Stimulated activated CD8-positive, alpha-beta memory T cell treated with anti-CD3 and anti-CD28 coated beads, Interleukin-4, amount 100 ng/mL, for 4 hours (primary cell): ENCODE measurements around the gene VPS35.
"Not testable (repeated sequence)": the region's sequence is repeated elsewhere in the genome, so short reads cannot be mapped to it uniquely, and the experiment has no call there.

Experiments used
- DNase-seq, 2 donors: peaks; one replicate each; pipeline ENCODE4 v3.0.0-alpha.2; 2020; ENCODE audit warnings: low read depth in 2 of 2, low spot score in 1 of 2

The VPS35 gene

GRCh38 chr16:46673320-46674013 is 15.5 kb downstream of the VPS35 start:
- peak in 1 of 2 donors; percentile 5 for DNase-seq

GRCh38 chr16:46662123-46662522 is 26.9 kb downstream of the VPS35 start:
- no peak for DNase-seq

- no peak for DNase-seq
These were observed 30.1 kb downstream of the VPS35 start for GRCh38 chr16:46658925-46659324.

GRCh38 chr16:46651305-46651704 is 37.7 kb downstream of the VPS35 start:
- DNase-seq: no peak

- no peak for DNase-seq
These were observed 38.7 kb downstream of the VPS35 start for GRCh38 chr16:46650254-46650623.

- no peak for DNase-seq
These were observed 39.3 kb downstream of the VPS35 start for GRCh38 chr16:46649588-46650253.

GRCh38 chr16:46648656-46649055 is 40.3 kb downstream of the VPS35 start:
- no peak for DNase-seq

- no peak for DNase-seq
These were observed 49.7 kb downstream of the VPS35 start for GRCh38 chr16:46638947-46639925.

GRCh38 chr16:46632778-46633733 is 55.9 kb downstream of the VPS35 start:
- DNase-seq: no peak

- DNase-seq: no peak
These were observed 59.4 kb downstream of the VPS35 start for GRCh38 chr16:46629331-46630219.

- DNase-seq: no peak
These were observed 61.2 kb downstream of the VPS35 start for GRCh38 chr16:46627746-46628145.

GRCh38 chr16:46626681-46627080 is 62.3 kb downstream of the VPS35 start:
- not testable (repeated sequence) for DNase-seq

GRCh38 chr16:46624862-46625261 is 64.1 kb downstream of the VPS35 start:
- DNase-seq: not testable (repeated sequence)

GRCh38 chr16:46623707-46624106 is 65.3 kb downstream of the VPS35 start:
- not testable (repeated sequence) for DNase-seq

GRCh38 chr16:46623246-46623645 is 65.7 kb downstream of the VPS35 start:
- not testable (repeated sequence) for DNase-seq

GRCh38 chr16:46621934-46622676 is 66.9 kb downstream of the VPS35 start:
- DNase-seq: no peak

GRCh38 chr16:46621006-46621933 is 67.7 kb downstream of the VPS35 start, which contains the start of gene SHCBP1:
TSS of gene SHCBP1 (minus strand) at chr16:46621379. CDS start at chr16:46621359, 20 bp downstream.
- DNase-seq: peak; percentile 23 to 32
